HG02852 (cell line): ENCODE measurements around the gene CSMD2.

Experiments
- ATAC-seq: cut with Tn5 transposase; IDR thresholded peaks from one replicate; pipeline ENCODE4 v1.9.1; 2021; ENCODE audit warnings: mild to moderate bottlenecking, moderate library complexity; ENCODE audit not compliant: unreplicated experiment

The CSMD2 gene

GRCh38 chr1:33768821-33769220 is 396.2 kb downstream of the CSMD2 start:
- ATAC-seq = no peak

- no peak for ATAC-seq
These were observed 396.9 kb downstream of the CSMD2 start for GRCh38 chr1:33768106-33768505.

GRCh38 chr1:33764149-33764548 is 400.9 kb downstream of the CSMD2 start:
- ATAC-seq = no peak

- ATAC-seq = no peak
These were observed 401.6 kb downstream of the CSMD2 start for GRCh38 chr1:33763406-33763805.

- no peak for ATAC-seq
These were observed 402.1 kb downstream of the CSMD2 start for GRCh38 chr1:33762962-33763361.

GRCh38 chr1:33762109-33762830 is 402.8 kb downstream of the CSMD2 start:
- ATAC-seq = no peak

- ATAC-seq = no peak
These were observed 406.3 kb downstream of the CSMD2 start for GRCh38 chr1:33758698-33759097.

GRCh38 chr1:33753087-33753856 is 411.8 kb downstream of the CSMD2 start:
- no peak for ATAC-seq

- ATAC-seq = no peak
These were observed 419.1 kb downstream of the CSMD2 start for GRCh38 chr1:33745942-33746341.

- no peak for ATAC-seq
These were observed 421.6 kb downstream of the CSMD2 start for GRCh38 chr1:33743221-33743998.

- no peak for ATAC-seq
These were observed 422.4 kb downstream of the CSMD2 start for GRCh38 chr1:33742663-33743062.

GRCh38 chr1:33741749-33742148 is 423.3 kb downstream of the CSMD2 start:
- ATAC-seq = no peak

- no peak for ATAC-seq
These were observed 424.8 kb downstream of the CSMD2 start for GRCh38 chr1:33740040-33740744.

- no peak for ATAC-seq
These were observed 426.1 kb downstream of the CSMD2 start for GRCh38 chr1:33738976-33739375.

- no peak for ATAC-seq
These were observed 426.5 kb downstream of the CSMD2 start for GRCh38 chr1:33738536-33738935.

GRCh38 chr1:33736496-33736895 is 428.5 kb downstream of the CSMD2 start:
- no peak for ATAC-seq

GRCh38 chr1:33735624-33736023 is 429.4 kb downstream of the CSMD2 start:
- no peak for ATAC-seq

- ATAC-seq = no peak
These were observed 437.7 kb downstream of the CSMD2 start for GRCh38 chr1:33727310-33727709.

GRCh38 chr1:33726274-33726804 is 438.7 kb downstream of the CSMD2 start:
- no peak for ATAC-seq

- no peak for ATAC-seq
These were observed 439.4 kb downstream of the CSMD2 start for GRCh38 chr1:33725556-33726160.
